ENCODE data around the gene ITPR1.

DNA sequence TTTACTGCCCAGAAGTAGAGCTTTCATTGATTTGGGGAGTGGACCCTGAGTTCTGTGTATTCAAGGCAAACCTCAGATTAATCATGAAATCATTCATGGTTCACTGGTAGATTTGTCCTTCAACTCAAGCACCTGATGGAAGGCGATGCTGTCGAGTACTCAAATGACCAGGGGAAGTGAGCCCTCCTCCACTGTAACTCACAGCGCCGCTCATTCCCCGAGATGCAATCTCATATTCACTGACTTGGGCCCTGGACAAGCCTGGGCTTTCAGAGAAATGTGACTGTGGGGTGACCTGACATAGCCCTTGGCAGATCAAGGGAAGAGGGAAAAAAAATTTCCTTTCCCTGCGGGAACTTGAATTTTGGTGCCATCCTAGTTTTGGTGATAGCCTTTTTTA, 329.4 kb downstream of the ITPR1 start:
- TF ChIP-seq EZH2phosphoT487 (IDR thresholded peaks at IDR 0.05; ENCODE audit: insufficient read depth, low read depth): no peak
- TF ChIP-seq EZH2 (IDR thresholded peaks at IDR 0.05; ENCODE audit: insufficient read depth, poor library complexity, severe bottlenecking): no peak
